ENCODE measurements around the gene CHMP2A. TPM values are rescaled to one million over a fixed set of nuclear protein-coding genes. Genes with fewer than 3 reads are reported as not detected.

The CHMP2A gene
- total and polyA plus RNA-seq, 2 of the 13 experiments (the other 11 are each of a cell fraction or from before 2014, with no cell fraction given), result 49.7 to 55.0 TPM

- TF ChIP-seq HHEX (CRISPR knock-in tag; IDR thresholded peaks at IDR 0.05) (no peak), CERS6 (CRISPR knock-in tag; IDR thresholded peaks at IDR 0.05) (no peak), REL (CRISPR knock-in tag; conservative IDR thresholded peaks at IDR 0.05) (no peak), SAP130 (CRISPR knock-in tag; IDR thresholded peaks at IDR 0.05; ENCODE audit: low read depth) (peak; percentile 83), HOXA3 (CRISPR knock-in tag; IDR thresholded peaks at IDR 0.05) (peak; percentile 53; the same call in 1 of the 2 replicates), ZNF431 (CRISPR knock-in tag; IDR thresholded peaks at IDR 0.05; ENCODE audit: borderline replicate concordance, low read depth) (no peak), KLF12 (CRISPR knock-in tag; IDR thresholded peaks at IDR 0.05; ENCODE audit: borderline replicate concordance) (no peak), ZBED4 (CRISPR knock-in tag; IDR thresholded peaks at IDR 0.05; ENCODE audit: borderline replicate concordance) (no peak), ZBTB20 (CRISPR knock-in tag; IDR thresholded peaks at IDR 0.05; ENCODE audit: borderline replicate concordance, low read depth) (no peak; the same call in 1 of the 2 replicates), NCOA1 (CRISPR knock-in tag; IDR thresholded peaks at IDR 0.05) (no peak), MAF1 (CRISPR knock-in tag; IDR thresholded peaks at IDR 0.05; ENCODE audit: borderline replicate concordance) (no peak)
- TF ChIP-seq, protein P1, sequence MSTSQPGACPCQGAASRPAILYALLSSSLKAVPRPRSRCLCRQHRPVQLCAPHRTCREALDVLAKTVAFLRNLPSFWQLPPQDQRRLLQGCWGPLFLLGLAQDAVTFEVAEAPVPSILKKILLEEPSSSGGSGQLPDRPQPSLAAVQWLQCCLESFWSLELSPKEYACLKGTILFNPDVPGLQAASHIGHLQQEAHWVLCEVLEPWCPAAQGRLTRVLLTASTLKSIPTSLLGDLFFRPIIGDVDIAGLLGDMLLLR (CRISPR knock-in tag; IDR thresholded peaks at IDR 0.05), result 0 out of 2 replicates have a peak, but pooled peaks have one; percentile 1
- TF ChIP-seq, protein P2, sequence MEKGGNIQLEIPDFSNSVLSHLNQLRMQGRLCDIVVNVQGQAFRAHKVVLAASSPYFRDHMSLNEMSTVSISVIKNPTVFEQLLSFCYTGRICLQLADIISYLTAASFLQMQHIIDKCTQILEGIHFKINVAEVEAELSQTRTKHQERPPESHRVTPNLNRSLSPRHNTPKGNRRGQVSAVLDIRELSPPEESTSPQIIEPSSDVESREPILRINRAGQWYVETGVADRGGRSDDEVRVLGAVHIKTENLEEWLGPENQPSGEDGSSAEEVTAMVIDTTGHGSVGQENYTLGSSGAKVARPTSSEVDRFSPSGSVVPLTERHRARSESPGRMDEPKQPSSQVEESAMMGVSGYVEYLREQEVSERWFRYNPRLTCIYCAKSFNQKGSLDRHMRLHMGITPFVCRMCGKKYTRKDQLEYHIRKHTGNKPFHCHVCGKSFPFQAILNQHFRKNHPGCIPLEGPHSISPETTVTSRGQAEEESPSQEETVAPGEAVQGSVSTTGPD (CRISPR knock-in tag; IDR thresholded peaks at IDR 0.05), result no peak; the same call in 1 of the 2 replicates
- TF ChIP-seq, protein P3, sequence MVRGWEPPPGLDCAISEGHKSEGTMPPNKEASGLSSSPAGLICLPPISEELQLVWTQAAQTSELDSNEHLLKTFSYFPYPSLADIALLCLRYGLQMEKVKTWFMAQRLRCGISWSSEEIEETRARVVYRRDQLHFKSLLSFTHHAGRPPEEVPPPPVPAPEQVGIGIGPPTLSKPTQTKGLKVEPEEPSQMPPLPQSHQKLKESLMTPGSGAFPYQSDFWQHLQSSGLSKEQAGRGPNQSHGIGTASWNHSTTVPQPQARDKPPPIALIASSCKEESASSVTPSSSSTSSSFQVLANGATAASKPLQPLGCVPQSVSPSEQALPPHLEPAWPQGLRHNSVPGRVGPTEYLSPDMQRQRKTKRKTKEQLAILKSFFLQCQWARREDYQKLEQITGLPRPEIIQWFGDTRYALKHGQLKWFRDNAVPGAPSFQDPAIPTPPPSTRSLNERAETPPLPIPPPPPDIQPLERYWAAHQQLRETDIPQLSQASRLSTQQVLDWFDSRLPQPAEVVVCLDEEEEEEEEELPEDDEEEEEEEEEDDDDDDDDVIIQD (CRISPR knock-in tag; IDR thresholded peaks at IDR 0.05; ENCODE audit: low read depth), result no peak
Measured at GRCh38 chr19:58511353-58512208, 43.3 kb downstream of the CHMP2A start, which contains the start of gene SLC27A5 (continued).
